Panc1 (cell line): ENCODE results near the gene MPPED1. TPM values are rescaled to one million over a fixed set of nuclear protein-coding genes. Genes with fewer than 3 reads are reported as not detected.

Experiments
- ATAC-seq: fragments of 200-7000 bp; cut with Tn5 transposase; 2 replicates; pipeline ENCODE4 v1.9.1; 2020; ENCODE audit warnings: mild to moderate bottlenecking, moderate library complexity
- BruUV-seq: library from RNA; stranded (reverse); fragments of 400-500 nt; replicated peaks from 2 replicates; lab custom pipeline; 2021; lab: Mats Ljungman, UMichigan
- CTCF ChIA-PET: fragments of 300-600 bp; sonication (Branson Sonifier 250); formaldehyde crosslinking; loops from one replicate; lab custom pipeline; 2022; ENCODE audit warnings: antibody characterized with exemption; lab: Charles Lee
- POLR2A ChIA-PET: fragments of 300-600 bp; sonication (Branson Sonifier 250); formaldehyde crosslinking; loops from one replicate; lab custom pipeline; 2022; ENCODE audit warnings: antibody characterized with exemption; lab: Charles Lee
- DNase-seq: peaks from one replicate; pipeline ENCODE4 v3.0.0-alpha.2; 2010; ENCODE audit warnings: low read depth, low spot score
- H3K27ac ChIP-seq: 2 replicates; pipeline ENCODE4 v1.5.1; 2011; ENCODE audit warnings: mild to moderate bottlenecking, low read length, inconsistent platforms
- H3K27me3 ChIP-seq: fragments of 200-500 bp; sonication (Bioruptor generic); 2 replicates; pipeline ENCODE4 v1.6.0; 2014; ENCODE audit warnings: low read length, inconsistent platforms; ENCODE audit not compliant: control insufficient read depth, insufficient read depth
- H3K36me3 ChIP-seq: fragments of 200-500 bp; sonication (Bioruptor generic); 2 replicates; pipeline ENCODE4 v1.5.1; 2014; ENCODE audit warnings: inconsistent platforms, mild to moderate bottlenecking, low read length, moderate library complexity; ENCODE audit not compliant: control insufficient read depth, insufficient read depth
- H3K4me1 ChIP-seq: 2 replicates; pipeline ENCODE4 v1.5.1; 2011; ENCODE audit warnings: inconsistent platforms, mild to moderate bottlenecking, low read length, moderate library complexity; ENCODE audit not compliant: control insufficient read depth, insufficient read depth
- H3K4me3 ChIP-seq, 2 experiments: 2 replicates each; pipeline ENCODE4 v1.5.1; 2011 to 2012; ENCODE audit warnings: low read depth in 2 of 2, low read length in 2 of 2, mild to moderate bottlenecking in 2 of 2, inconsistent platforms in 1 of 2, moderate library complexity in 1 of 2
- H3K9me3 ChIP-seq: fragments of 200-500 bp; sonication (Bioruptor generic); 2 replicates; pipeline ENCODE4 v1.5.1; 2014; ENCODE audit warnings: low read depth, mild to moderate bottlenecking, inconsistent platforms, low read length, moderate library complexity; ENCODE audit not compliant: control insufficient read depth, insufficient read depth
- CTCF ChIP-seq: fragments of 450-650 bp; IDR thresholded peaks from 2 replicates; pipeline ENCODE4 v1.5.1; 2017; ENCODE audit warnings: mild to moderate bottlenecking
- POLR2AphosphoS5 ChIP-seq: IDR thresholded peaks from 2 replicates; pipeline ENCODE4 v1.6.1; 2012; ENCODE audit warnings: mild to moderate bottlenecking, low read depth, low read length, moderate library complexity
- SIN3A ChIP-seq: IDR thresholded peaks from 2 replicates; pipeline ENCODE4 v1.6.1; 2012; ENCODE audit warnings: low read depth, mild to moderate bottlenecking, low read length, moderate library complexity, borderline replicate concordance; ENCODE audit not compliant: insufficient read depth
- TCF7L2 ChIP-seq: IDR thresholded peaks from 2 replicates; pipeline ENCODE4 v1.6.1; 2011; ENCODE audit warnings: mild to moderate bottlenecking, low read depth, low read length, inconsistent platforms
- in situ Hi-C: cut with HindIII; loops from 2 replicates; pipeline ENCODE4 v1.10.0; 2016; ENCODE audit warnings: low sequenced_read_pairs, low pct_unique_long_range_greater_than_20kb
- intact Hi-C: fragments of 100-400 bp; cut with micrococcal nuclease; formaldehyde crosslinking; loops from one replicate; pipeline ENCODE4 v1.10.0; 2022; ENCODE audit not compliant: unreplicated experiment
- total RNA-seq: library from RNA; stranded (reverse); gene quantifications from one replicate; pipeline ENCODE4 v1.2.1, GENCODE V29; 2021; ENCODE audit not compliant: unreplicated experiment
- TF ChIP-seq, protein P1 (sequence below), 2 experiments: IDR thresholded peaks; 2 replicates each; pipeline ENCODE4 v1.6.1; 2011 to 2012; ENCODE audit warnings: low read depth in 2 of 2, control low read depth in 1 of 2, low read length in 1 of 2, mild to moderate bottlenecking in 1 of 2, moderate library complexity in 1 of 2; ENCODE audit not compliant: insufficient read depth in 1 of 2

The MPPED1 gene
- total RNA-seq, 1 experiment from 2014 or later: not detected

DNA sequence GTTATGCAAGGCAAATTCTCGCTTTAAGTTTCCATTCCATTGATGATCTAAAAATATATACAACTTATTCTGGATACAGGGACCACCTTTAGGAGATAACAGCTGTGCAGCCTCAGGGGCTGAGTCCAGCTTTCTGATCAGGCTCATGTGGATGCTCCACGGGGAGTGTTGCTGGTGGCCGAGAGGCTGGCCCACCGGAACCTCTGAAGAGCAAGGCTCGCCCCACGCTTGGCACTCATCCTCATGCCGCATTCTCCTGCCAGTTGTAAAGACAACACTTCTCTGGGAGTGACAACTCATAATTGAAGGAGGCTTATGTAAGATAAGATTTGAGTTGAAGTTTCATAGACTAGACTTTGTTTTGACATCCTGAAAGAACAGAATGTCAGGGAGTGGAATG is 123.5 kb downstream of the MPPED1 start:
- Histone ChIP-seq H3K4me1 (no peaks in the 10 kb centered on the region), H3K27me3 (no peaks in the 10 kb centered on the region), H3K9me3 (no peaks in the 10 kb centered on the region), H3K36me3 (no peaks in the 10 kb centered on the region), H3K27ac (no peak overlapping the region), H3K4me3 (no peak overlapping the region)
- CTCF ChIA-PET: no interaction called here
- in situ Hi-C loops: no loop called here
- ATAC-seq: no peak
- BruUV-seq: no TSS peak
- TF ChIP-seq SIN3A: no peak
- TF ChIP-seq TCF7L2: no peak
- no peak for TF ChIP-seq CTCF
- no peak for TF ChIP-seq POLR2AphosphoS5
- TF ChIP-seq, protein P1, sequence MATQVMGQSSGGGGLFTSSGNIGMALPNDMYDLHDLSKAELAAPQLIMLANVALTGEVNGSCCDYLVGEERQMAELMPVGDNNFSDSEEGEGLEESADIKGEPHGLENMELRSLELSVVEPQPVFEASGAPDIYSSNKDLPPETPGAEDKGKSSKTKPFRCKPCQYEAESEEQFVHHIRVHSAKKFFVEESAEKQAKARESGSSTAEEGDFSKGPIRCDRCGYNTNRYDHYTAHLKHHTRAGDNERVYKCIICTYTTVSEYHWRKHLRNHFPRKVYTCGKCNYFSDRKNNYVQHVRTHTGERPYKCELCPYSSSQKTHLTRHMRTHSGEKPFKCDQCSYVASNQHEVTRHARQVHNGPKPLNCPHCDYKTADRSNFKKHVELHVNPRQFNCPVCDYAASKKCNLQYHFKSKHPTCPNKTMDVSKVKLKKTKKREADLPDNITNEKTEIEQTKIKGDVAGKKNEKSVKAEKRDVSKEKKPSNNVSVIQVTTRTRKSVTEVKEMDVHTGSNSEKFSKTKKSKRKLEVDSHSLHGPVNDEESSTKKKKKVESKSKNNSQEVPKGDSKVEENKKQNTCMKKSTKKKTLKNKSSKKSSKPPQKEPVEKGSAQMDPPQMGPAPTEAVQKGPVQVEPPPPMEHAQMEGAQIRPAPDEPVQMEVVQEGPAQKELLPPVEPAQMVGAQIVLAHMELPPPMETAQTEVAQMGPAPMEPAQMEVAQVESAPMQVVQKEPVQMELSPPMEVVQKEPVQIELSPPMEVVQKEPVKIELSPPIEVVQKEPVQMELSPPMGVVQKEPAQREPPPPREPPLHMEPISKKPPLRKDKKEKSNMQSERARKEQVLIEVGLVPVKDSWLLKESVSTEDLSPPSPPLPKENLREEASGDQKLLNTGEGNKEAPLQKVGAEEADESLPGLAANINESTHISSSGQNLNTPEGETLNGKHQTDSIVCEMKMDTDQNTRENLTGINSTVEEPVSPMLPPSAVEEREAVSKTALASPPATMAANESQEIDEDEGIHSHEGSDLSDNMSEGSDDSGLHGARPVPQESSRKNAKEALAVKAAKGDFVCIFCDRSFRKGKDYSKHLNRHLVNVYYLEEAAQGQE (IDR thresholded peaks at IDR 0.05; ENCODE audit: insufficient read depth in 1 of 2, low read depth in 2 of 2, low read length in 1 of 2): no peak
- no peak for DNase-seq
- POLR2A ChIA-PET: no interaction called here
- intact Hi-C loops: no loop called here

DNA sequence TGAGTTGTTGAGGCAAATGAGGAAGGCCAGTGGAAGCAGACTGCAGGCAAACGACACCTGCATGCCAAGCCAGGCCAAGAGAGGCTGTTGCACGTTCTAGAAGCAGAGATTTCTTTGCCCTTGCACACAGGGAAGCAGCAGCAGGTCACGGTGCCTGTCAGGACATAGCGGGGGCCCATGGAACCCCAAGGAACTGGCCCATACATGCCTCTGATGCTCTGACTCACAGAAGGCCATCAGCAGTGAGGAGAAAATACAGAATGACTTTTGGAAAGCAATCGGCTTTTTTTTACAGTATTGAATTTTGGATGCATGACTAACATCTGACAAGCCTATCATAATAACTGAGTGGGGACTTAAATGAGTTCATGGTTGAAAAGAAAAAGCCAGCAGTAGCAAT is 123.9 kb downstream of the MPPED1 start:
- DNase-seq: no peak
- in situ Hi-C loops: no loop called here
- Histone ChIP-seq H3K9me3 (no peaks in the 10 kb centered on the region), H3K27me3 (no peaks in the 10 kb centered on the region), H3K4me3 (no peak overlapping the region), H3K4me1 (no peaks in the 10 kb centered on the region), H3K36me3 (no peaks in the 10 kb centered on the region), H3K27ac (no peak overlapping the region)
- TF ChIP-seq, protein P1 (IDR thresholded peaks at IDR 0.05; ENCODE audit: insufficient read depth in 1 of 2, low read depth in 2 of 2, low read length in 1 of 2): no peak
- TF ChIP-seq POLR2AphosphoS5 (no peak), TCF7L2 (no peak), SIN3A (no peak), CTCF (no peak)
- POLR2A ChIA-PET: no interaction called here
- intact Hi-C loops: no loop called here
- no TSS peak for BruUV-seq
- ATAC-seq: no peak
- CTCF ChIA-PET: no interaction called here
